Activated T-helper 2 cell treated with anti-CD3 and anti-CD28 coated beads, Interferon-gamma antibody, Interleukin-2, Interleukin-4, amounts not matched to agents 10 μg/mL and 5 μg/mL and 100 μg/mL, durations not matched to agents 14 hours and 24 hours and 36 hours (primary cell): ENCODE results near the gene ZFPM1. TPM values are rescaled to one million over a fixed set of nuclear protein-coding genes. Genes with fewer than 3 reads are reported as not detected.

Experiments
- DNase-seq: peaks from one replicate; pipeline ENCODE4 v3.0.0; 2021; ENCODE audit warnings: low spot score
- H3K27ac Mint-ChIP-seq: one replicate; pipeline ENCODE4 v1.8.0; 2021; ENCODE audit warnings: mixed read lengths
- H3K27me3 Mint-ChIP-seq: one replicate; pipeline ENCODE4 v1.8.0; 2021; ENCODE audit warnings: low read depth, mixed read lengths
- H3K36me3 Mint-ChIP-seq: one replicate; pipeline ENCODE4 v1.8.0; 2021; ENCODE audit warnings: low read depth, mixed read lengths
- H3K4me1 Mint-ChIP-seq: one replicate; pipeline ENCODE4 v1.8.0; 2021; ENCODE audit warnings: low read depth, mixed read lengths
- H3K4me3 Mint-ChIP-seq: one replicate; pipeline ENCODE4 v1.8.0; 2021; ENCODE audit warnings: low read depth, mild to moderate bottlenecking, moderate library complexity, mixed read lengths
- H3K9me3 Mint-ChIP-seq: one replicate; pipeline ENCODE4 v1.8.0; 2021; ENCODE audit warnings: mixed read lengths
- intact Hi-C: fragments of 100-400 bp; cut with micrococcal nuclease; formaldehyde crosslinking; loops from one replicate; pipeline ENCODE4 v1.15.1; 2023
- total RNA-seq: library from RNA; stranded (reverse); gene quantifications from 2 replicates; pipeline ENCODE4 v1.2.3, GENCODE V29; 2022

Gene ZFPM1
- total RNA-seq, 1 donor from 2014 or later = 14.5 TPM

- Mint-ChIP-seq H3K36me3 (peaks cover 6% of the 10 kb centered on the region), H3K4me3 (no peak overlapping the region)
Observed at GRCh38 chr16:88545781-88546180, 92.7 kb downstream of the ZFPM1 start.

GRCh38 chr16:88548131-88548874 is 95.2 kb downstream of the ZFPM1 start:
- Mint-ChIP-seq H3K36me3 (peaks cover 5% of the 10 kb centered on the region), H3K4me3 (no peak overlapping the region), H3K4me1 (no peaks in the 10 kb centered on the region)

More at GRCh38 chr16:88545781-88546180, 92.7 kb downstream of the ZFPM1 start:
- peaks cover 3% of the 10 kb centered on the region for H3K27me3 Mint-ChIP-seq
- intact Hi-C loops = no loop called here
- no peaks in the 10 kb centered on the region for H3K4me1 Mint-ChIP-seq
- H3K27ac Mint-ChIP-seq = no peak overlapping the region
- DNase-seq = no peak
- peaks cover 12% of the 10 kb centered on the region for H3K9me3 Mint-ChIP-seq

DNA sequence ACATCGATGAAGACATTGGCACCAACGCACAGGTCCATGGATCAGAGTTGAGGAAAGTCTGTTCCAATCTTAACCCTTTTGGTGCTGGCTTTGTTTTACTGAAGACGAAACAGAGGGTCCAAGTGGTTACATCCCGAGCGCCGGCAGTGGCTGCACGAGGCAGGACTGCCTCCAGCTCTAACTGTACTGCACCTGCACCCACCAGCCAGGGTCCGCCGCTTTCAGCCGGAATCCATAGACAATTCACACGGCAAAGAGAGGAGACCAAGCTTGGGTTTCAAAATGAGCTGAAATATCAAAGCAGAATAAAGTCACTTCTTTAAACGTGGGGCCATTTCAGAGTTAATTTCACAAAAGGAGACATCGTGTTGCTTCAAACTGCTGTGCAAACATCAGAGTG is 95.9 kb downstream of the ZFPM1 start:
- Mint-ChIP-seq H3K27ac (no peak overlapping the region), H3K27me3 (peaks cover 3% of the 10 kb centered on the region), H3K4me3 (no peak overlapping the region), H3K9me3 (no peaks in the 10 kb centered on the region), H3K36me3 (no peaks in the 10 kb centered on the region), H3K4me1 (no peaks in the 10 kb centered on the region)
- intact Hi-C loops = no loop called here
- DNase-seq = no peak

More at GRCh38 chr16:88548131-88548874, 95.2 kb downstream of the ZFPM1 start:
- H3K27me3 Mint-ChIP-seq = peaks cover 3% of the 10 kb centered on the region
- H3K9me3 Mint-ChIP-seq = peaks cover 6% of the 10 kb centered on the region
- H3K27ac Mint-ChIP-seq = no peak overlapping the region
- intact Hi-C loops = no loop called here
- no peak for DNase-seq

GRCh38 chr16:88549671-88550245 is 96.7 kb downstream of the ZFPM1 start:
- intact Hi-C loops = no loop called here
- Mint-ChIP-seq H3K27me3 (peaks cover 3% of the 10 kb centered on the region), H3K27ac (no peak overlapping the region), H3K36me3 (no peaks in the 10 kb centered on the region), H3K4me3 (no peak overlapping the region), H3K9me3 (no peaks in the 10 kb centered on the region), H3K4me1 (no peaks in the 10 kb centered on the region)
- no peak for DNase-seq

GRCh38 chr16:88550246-88550661 is 97.2 kb downstream of the ZFPM1 start:
- no peak for DNase-seq
- Mint-ChIP-seq H3K4me1 (no peaks in the 10 kb centered on the region), H3K9me3 (no peaks in the 10 kb centered on the region), H3K27me3 (peaks cover 3% of the 10 kb centered on the region), H3K4me3 (no peak overlapping the region), H3K36me3 (no peaks in the 10 kb centered on the region), H3K27ac (no peak overlapping the region)
- intact Hi-C loops = no loop called here

DNA sequence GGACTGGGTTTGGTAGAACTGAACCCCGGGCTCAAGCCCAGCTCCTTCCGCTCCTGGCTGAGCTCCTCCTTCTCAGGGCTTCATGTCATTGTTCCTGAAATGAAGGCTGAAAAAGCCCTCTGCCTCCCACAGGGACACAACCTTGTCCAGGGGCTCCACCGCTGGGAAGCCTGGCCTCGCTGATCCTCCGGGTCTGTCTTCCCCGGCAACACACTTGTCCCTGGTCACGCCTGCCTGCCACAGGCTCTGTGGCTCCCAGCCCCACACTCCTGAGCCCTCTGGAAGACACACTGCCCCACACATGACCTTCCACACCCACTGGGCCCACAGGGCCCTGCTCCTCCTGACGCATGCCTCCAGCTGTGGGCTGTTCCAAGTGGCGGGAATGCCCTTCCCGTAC is 99.1 kb downstream of the ZFPM1 start:
- H3K4me1 Mint-ChIP-seq = no peaks in the 10 kb centered on the region
- no peak overlapping the region for H3K27ac Mint-ChIP-seq
- no peak overlapping the region for H3K4me3 Mint-ChIP-seq
- peaks cover 9% of the 10 kb centered on the region for H3K9me3 Mint-ChIP-seq
- intact Hi-C loops = no loop called here
- H3K27me3 Mint-ChIP-seq = no peaks in the 10 kb centered on the region
- H3K36me3 Mint-ChIP-seq = no peaks in the 10 kb centered on the region
- no peak for DNase-seq

DNA sequence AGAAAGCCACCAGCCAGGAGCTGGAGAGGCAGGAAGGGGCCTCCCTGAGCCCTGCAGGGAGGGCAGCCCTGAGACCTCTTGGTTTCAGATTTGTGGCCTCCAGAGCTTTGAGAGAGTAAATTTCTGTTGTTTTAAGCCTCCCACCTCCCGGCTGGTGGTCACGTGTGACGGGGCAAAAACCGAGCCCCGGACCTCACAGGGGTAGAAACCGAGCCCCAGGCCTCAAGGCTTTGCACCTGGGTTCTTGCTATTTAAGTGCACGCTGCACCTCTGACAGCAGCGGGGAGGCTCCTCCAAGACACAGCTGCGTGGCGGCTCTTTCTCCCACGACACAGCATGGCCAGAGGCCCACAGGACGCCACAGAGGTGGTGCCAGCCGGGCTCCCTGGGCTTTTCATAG is 99.7 kb downstream of the ZFPM1 start:
- H3K4me3 Mint-ChIP-seq = no peak overlapping the region
- H3K36me3 Mint-ChIP-seq = no peaks in the 10 kb centered on the region
- no peak overlapping the region for H3K27ac Mint-ChIP-seq
- H3K4me1 Mint-ChIP-seq = no peaks in the 10 kb centered on the region
- no peak for DNase-seq
- H3K9me3 Mint-ChIP-seq = peaks cover 9% of the 10 kb centered on the region
- H3K27me3 Mint-ChIP-seq = no peaks in the 10 kb centered on the region
- intact Hi-C loops = no loop called here

GRCh38 chr16:88553739-88554138 is 100.7 kb downstream of the ZFPM1 start:
- no peaks in the 10 kb centered on the region for H3K27me3 Mint-ChIP-seq
- no peak for DNase-seq
- no peak overlapping the region for H3K4me3 Mint-ChIP-seq
- intact Hi-C loops = no loop called here
- H3K36me3 Mint-ChIP-seq = no peaks in the 10 kb centered on the region
- no peak overlapping the region for H3K27ac Mint-ChIP-seq
- H3K4me1 Mint-ChIP-seq = no peaks in the 10 kb centered on the region
- H3K9me3 Mint-ChIP-seq = peaks cover 9% of the 10 kb centered on the region

- Mint-ChIP-seq H3K27me3 (no peaks in the 10 kb centered on the region), H3K4me1 (no peaks in the 10 kb centered on the region)
Observed at GRCh38 chr16:88554711-88555264, 101.7 kb downstream of the ZFPM1 start.

DNA sequence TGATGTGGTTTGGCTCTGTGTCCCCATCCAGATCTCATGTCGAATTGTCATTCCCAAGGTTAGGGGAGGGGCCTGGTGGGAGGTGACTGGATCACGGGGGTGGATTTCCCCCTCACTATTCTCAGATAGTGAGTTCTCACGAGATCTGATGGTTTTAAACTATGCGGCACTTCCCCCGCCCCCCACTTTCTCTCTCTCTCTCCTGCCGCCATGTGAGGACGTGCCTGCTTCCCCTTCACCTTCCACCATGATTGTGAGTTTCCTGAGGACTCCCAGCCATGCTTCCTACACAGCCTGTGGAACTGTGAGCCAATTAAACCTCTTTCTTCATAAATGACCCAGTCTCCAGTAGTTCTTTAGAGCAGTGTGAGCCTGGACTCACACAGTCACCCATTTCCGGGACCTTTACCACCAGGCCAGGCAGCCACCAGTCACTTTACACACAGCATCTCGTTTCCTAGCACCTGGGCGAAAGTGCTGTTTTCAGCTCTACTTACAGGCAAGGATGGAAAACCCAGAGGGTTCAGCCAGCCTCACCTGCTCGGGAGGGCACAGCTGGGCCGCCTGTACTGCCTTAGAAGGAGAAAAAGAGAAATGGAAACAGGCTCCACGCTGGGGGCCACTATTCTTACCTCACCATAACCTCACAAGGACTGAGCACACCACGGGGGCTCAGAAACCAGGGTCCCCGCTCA is 103.4 kb downstream of the ZFPM1 start:
- no peaks in the 10 kb centered on the region for H3K36me3 Mint-ChIP-seq
- DNase-seq = no peak
- H3K4me3 Mint-ChIP-seq = no peak overlapping the region
- no peaks in the 10 kb centered on the region for H3K27me3 Mint-ChIP-seq
- H3K27ac Mint-ChIP-seq = no peak overlapping the region
- intact Hi-C loops = no loop called here
- H3K4me1 Mint-ChIP-seq = no peaks in the 10 kb centered on the region
- peaks cover 9% of the 10 kb centered on the region for H3K9me3 Mint-ChIP-seq

More at GRCh38 chr16:88554711-88555264, 101.7 kb downstream of the ZFPM1 start:
- H3K36me3 Mint-ChIP-seq = no peaks in the 10 kb centered on the region
- intact Hi-C loops = no loop called here
- H3K4me3 Mint-ChIP-seq = no peak overlapping the region
- DNase-seq = no peak
- no peak overlapping the region for H3K27ac Mint-ChIP-seq
- H3K9me3 Mint-ChIP-seq = peaks cover 9% of the 10 kb centered on the region

GRCh38 chr16:88558457-88559442 is 105.7 kb downstream of the ZFPM1 start:
- no peak for DNase-seq
- no peaks in the 10 kb centered on the region for H3K36me3 Mint-ChIP-seq
- peaks cover 9% of the 10 kb centered on the region for H3K9me3 Mint-ChIP-seq
- H3K4me3 Mint-ChIP-seq = no peak overlapping the region
- H3K27ac Mint-ChIP-seq = no peak overlapping the region
- H3K27me3 Mint-ChIP-seq = no peaks in the 10 kb centered on the region
- H3K4me1 Mint-ChIP-seq = peaks cover 2% of the 10 kb centered on the region
- intact Hi-C loops = no loop called here
